ENCODE measurements around the gene RFX3.

DNA sequence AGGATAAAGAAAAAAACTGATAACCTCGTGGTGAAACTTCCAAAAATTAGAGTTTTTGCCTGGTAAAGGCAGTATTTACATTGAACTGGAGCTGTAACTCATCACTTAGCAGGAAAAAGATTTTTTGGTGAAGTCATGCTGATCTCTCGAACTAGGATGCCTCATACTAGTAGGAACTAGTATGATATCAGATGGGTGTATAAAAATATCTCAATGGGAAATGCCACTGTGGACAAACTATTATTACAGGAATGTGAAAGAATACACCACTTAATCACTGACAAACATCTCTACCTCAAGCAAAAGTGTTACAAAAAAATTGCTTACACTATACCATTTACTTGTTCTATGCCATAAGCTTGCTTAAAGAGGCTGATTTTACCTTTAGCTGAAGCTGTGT lies 28.4 kb downstream of the RFX3 start:
- TF ChIP-seq, protein P1, sequence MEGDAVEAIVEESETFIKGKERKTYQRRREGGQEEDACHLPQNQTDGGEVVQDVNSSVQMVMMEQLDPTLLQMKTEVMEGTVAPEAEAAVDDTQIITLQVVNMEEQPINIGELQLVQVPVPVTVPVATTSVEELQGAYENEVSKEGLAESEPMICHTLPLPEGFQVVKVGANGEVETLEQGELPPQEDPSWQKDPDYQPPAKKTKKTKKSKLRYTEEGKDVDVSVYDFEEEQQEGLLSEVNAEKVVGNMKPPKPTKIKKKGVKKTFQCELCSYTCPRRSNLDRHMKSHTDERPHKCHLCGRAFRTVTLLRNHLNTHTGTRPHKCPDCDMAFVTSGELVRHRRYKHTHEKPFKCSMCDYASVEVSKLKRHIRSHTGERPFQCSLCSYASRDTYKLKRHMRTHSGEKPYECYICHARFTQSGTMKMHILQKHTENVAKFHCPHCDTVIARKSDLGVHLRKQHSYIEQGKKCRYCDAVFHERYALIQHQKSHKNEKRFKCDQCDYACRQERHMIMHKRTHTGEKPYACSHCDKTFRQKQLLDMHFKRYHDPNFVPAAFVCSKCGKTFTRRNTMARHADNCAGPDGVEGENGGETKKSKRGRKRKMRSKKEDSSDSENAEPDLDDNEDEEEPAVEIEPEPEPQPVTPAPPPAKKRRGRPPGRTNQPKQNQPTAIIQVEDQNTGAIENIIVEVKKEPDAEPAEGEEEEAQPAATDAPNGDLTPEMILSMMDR (conservative IDR thresholded peaks at IDR 0.05 in 1 of 2, IDR thresholded peaks at IDR 0.05 in 1 of 2; ENCODE audit: low read depth in 1 of 2, low read length in 2 of 2): no peak
- no peak for TF ChIP-seq EZH2 (IDR thresholded peaks at IDR 0.05; ENCODE audit: low read length, missing control alignments)
